HG02852 (cell line): ENCODE results near the gene CEP57L1.
"Not testable (repeated sequence)": the region's sequence is repeated elsewhere in the genome, so short reads cannot be mapped to it uniquely, and the experiment has no call there.

Experiments
- ATAC-seq: cut with Tn5 transposase; IDR thresholded peaks from one replicate; pipeline ENCODE4 v1.9.1; 2021; ENCODE audit warnings: mild to moderate bottlenecking, moderate library complexity; ENCODE audit not compliant: unreplicated experiment

Gene CEP57L1

GRCh38 chr6:109073344-109074132 is 21.8 kb upstream of the CEP57L1 start:
- no peak for ATAC-seq

- ATAC-seq = no peak
These were observed 21.2 kb upstream of the CEP57L1 start for GRCh38 chr6:109074133-109074415.

- ATAC-seq = no peak
These were observed 19.4 kb upstream of the CEP57L1 start for GRCh38 chr6:109075934-109076333.

GRCh38 chr6:109076377-109076776 is 18.9 kb upstream of the CEP57L1 start:
- ATAC-seq = no peak

- no peak for ATAC-seq
These were observed 15.3 kb upstream of the CEP57L1 start for GRCh38 chr6:109079981-109080380.

- no peak for ATAC-seq
These were observed 14.3 kb upstream of the CEP57L1 start for GRCh38 chr6:109081026-109081425.

GRCh38 chr6:109081516-109082187 is 13.7 kb upstream of the CEP57L1 start:
- ATAC-seq = no peak

- no peak for ATAC-seq
These were observed 13.1 kb upstream of the CEP57L1 start for GRCh38 chr6:109082188-109082577.

GRCh38 chr6:109083657-109084056 is 11.7 kb upstream of the CEP57L1 start:
- ATAC-seq = no peak

GRCh38 chr6:109084146-109084545 is 11.2 kb upstream of the CEP57L1 start:
- not testable (repeated sequence) for ATAC-seq

- ATAC-seq = no peak
These were observed 7.5 kb upstream of the CEP57L1 start for GRCh38 chr6:109087661-109088264.

GRCh38 chr6:109088995-109089394 is 6.3 kb upstream of the CEP57L1 start:
- no peak for ATAC-seq

GRCh38 chr6:109091314-109092024 is 3.8 kb upstream of the CEP57L1 start:
- ATAC-seq = no peak

GRCh38 chr6:109092074-109092473 is 3.2 kb upstream of the CEP57L1 start:
- no peak for ATAC-seq

GRCh38 chr6:109093732-109094415 is 1.4 kb upstream of the CEP57L1 start:
- no peak for ATAC-seq

GRCh38 chr6:109094416-109095035 is 781 bp upstream of the CEP57L1 start, which contains the start of gene SESN1:
TSS of gene SESN1 (minus strand) at chr6:109094846. CDS start at chr6:109094073, 773 bp downstream.
- peak; percentile 68 for ATAC-seq

GRCh38 chr6:109095835-109096084 is 453 bp downstream of the CEP57L1 start:
- ATAC-seq = no peak

GRCh38 chr6:109096208-109096607 is 901 bp downstream of the CEP57L1 start:
- ATAC-seq = no peak

- ATAC-seq = no peak
These were observed 2.4 kb downstream of the CEP57L1 start for GRCh38 chr6:109097661-109098060.

- no peak for ATAC-seq
These were observed 7.5 kb downstream of the CEP57L1 start for GRCh38 chr6:109102762-109103161.

GRCh38 chr6:109103942-109104341 is 8.6 kb downstream of the CEP57L1 start:
- no peak for ATAC-seq
